ENCODE results near the gene INSC.

The INSC gene

DNA sequence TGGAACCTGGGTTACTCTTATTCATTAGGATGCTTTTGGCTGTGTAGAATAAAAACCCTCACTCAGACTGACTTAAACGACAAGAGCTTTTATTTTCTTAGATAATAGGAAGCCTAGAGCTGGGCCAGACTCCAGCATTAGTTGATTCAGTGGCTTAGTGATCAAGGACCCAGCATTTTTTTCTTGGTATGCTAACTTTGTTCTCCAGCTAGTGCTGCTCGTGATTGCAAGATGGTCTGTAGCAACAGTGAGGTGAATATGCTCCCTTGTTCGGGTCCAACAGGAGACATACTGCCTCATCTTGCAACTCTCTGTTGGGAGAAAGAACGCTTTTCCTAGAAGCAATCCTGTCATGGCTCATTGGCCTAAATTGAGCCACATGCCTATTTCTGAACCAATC, 33.4 kb downstream of the INSC start:
- DNase-seq (ENCODE audit: low read depth in 2 of 2) = no peak

DNA sequence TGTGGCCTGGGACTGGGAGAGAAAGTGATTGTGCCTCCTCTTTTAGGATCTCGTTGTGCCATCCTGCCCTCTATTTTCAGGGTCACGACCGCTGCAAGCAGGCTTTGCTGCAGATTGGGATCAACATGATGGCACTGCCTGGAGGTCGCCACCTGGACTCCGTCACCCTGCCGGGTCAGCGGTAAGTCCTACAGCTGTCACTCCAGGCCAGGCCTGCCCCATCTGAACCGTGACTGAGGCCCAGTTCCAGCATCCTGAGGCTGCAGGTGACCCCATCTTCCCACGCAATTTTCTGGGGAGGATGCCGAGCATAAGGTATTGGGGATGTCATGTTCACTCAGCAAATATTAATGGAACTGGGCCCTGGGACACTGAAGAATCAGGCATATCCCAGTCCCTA, 34.3 kb downstream of the INSC start:
- DNase-seq (ENCODE audit: low read depth in 2 of 2) = no peak

DNA sequence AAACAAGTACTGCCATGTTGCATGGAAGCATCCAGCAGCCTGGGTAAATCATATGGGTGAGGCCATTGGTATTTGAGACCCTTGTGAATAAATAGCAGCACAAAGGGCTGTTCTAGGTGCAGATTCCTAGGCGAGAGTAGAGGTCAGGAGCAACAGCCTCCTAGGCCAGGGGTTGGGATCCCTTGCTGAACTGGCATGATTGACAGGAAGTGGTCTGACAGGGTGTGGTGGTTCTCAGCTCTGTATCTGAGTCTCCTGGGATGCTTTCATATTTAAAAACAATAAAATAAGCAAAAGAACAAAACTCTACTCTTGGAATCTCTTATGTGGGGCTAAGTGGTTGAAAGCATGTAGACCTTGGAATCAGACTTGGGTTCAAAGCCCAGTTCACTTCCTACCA, 35.8 kb downstream of the INSC start:
- no peak for DNase-seq (ENCODE audit: low read depth in 2 of 2)

DNA sequence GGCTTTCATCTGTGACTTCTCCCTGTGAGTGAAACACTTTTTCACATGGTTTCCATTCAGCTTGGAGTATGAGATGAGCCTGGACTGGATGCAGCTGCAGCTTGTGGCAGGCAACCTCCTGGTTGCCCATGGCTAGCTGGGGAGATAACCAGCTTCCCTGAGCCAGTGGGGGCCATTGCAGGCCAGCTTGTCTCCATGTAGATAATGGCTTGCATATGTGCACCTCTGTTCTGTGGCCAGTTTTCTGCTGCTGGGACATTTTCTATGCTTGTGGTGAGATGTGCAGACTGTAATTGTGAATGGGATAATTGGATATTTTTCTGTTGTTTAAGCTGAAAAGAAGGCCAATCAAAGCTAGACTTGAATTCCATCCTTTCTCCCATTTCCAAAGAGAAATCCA, 38.5 kb downstream of the INSC start:
- DNase-seq (ENCODE audit: low read depth in 2 of 2) = no peak

DNA sequence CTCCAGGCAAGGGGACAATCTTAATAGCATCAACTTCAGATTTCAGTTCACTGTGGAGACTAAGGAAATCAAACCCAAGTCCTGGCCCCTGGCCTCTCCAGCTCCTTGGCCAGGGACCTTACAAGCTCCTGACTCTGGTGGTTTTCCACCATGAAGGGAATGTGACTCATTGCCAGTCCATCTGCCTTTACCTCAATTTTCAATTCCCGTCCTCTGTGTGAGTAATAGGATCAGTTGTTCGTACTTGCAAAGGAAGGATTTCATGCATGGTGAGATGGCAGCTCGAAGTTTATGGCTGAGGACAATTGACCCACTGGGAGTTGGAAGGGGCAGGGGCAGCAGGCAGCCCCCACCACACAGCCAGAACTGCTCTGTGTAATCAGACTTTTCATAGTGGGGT, 42.5 kb downstream of the INSC start:
- DNase-seq (ENCODE audit: low read depth in 2 of 2) = no peak

DNA sequence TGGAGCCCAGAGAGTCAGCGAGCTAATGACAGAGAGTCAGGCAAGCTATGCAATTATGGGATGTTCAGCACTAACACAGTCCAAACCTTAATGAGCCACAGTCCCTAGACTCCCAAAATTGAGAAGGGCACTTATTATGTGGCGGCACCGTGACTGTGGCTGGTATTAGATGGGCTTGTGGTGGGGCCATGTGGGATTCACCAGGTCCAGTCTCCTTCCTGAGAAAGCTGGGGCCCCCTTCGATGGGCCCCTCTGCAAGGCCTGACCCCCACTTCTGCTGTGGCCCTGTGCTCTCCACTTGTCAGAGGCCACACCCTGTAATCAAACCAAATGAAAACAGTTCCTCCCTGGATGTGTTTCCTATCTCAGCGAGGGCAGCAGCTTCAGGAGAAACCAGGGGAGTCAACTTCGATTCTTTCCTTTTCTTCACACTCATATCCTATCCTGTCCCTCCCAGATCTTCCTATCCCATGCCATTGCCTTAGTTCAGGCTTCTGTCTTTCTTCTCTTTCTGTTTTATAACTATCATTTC, 42.9 kb downstream of the INSC start:
- DNase-seq (ENCODE audit: low read depth in 2 of 2) = no peak

DNA sequence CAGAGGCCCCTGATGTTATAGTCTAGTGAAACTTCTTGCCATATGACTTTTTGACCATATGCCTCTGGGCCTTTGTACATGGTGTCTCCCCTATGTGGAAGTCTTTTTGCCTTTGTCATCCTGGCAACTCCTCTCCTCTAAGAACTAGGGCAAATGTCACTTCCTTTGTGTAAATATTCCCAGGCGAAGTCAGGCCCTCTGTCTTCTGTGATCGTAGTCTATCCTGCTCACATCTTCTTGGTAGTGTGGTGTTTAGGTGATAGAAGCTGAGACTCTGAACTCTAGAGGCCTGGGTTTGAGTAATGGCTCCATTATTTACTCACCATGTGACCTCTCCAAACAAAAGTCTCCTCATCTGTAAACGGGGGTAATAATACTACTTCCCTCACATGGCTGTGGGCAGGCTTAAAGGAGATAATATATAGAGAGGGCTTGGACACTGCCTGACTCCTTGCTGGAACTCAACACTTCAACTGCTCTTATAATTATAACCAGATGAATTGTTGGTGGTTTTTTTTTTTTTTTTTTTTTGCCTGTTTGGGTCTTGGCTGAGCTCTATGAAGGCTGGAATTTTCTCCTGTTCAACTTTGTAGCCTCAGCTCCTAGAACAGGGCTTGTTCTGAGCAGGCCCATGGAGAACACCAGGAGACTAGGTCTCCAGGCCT, 43.8 kb downstream of the INSC start:
- DNase-seq (ENCODE audit: low read depth in 2 of 2) = no peak

DNA sequence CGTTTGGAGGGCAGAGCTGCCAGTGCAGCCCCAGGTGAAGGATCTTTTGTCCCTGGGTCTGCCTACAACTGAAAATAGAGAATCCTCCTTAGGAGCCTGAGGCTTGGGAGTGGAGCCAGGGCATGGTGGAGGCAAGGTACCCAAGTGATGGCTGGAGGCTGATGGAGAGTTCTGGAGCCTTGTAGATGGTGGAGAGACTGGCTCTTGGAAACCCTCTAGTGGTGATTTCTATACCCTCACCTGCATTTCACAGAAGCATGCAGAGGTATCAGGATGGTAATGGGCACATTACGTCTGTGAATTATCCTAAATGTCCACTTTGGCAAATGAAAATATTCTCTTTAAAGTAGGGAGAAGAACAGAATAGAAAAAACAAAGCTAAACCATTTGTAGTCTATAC, 44.4 kb downstream of the INSC start:
- DNase-seq (ENCODE audit: low read depth in 2 of 2) = no peak

DNA sequence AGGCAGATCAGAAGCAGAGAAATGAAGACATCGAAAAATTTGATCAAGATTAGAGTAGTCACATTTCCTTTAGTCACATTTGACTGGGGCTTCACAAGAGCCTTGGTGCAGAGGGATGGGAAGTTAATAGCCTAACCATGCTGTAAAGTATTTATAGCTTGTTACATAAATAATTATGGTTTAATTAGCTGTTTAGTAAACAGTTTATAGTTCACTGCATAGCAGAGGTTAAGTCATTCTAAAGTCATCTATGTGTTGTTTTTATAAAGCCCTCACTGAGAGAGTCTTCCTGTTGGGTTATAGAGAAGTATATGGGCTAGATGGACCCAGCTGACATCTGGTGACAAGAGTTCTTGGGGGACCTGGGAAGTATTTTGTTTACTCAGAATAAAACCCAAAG, 47.1 kb downstream of the INSC start:
- no peak for DNase-seq (ENCODE audit: low read depth in 2 of 2)

DNA sequence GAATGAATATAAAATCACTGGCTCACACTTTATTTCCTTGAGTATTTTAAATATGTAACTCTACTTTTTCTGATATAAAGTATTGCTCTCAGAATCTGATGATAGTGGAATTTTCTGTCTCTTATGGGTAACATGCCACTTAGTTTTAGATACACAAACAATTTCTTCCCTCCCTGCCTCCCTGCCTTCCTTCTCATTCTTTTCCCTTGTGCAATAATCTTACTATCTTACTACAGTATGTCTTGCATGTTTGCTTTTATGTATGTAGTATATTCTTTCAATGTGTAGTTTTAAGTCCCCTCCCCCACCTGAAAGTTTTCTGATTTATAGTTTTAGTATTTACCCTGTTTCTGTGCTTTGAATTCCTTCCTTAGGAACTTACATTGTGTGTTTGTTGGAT, 48.4 kb downstream of the INSC start:
- DNase-seq (ENCODE audit: low read depth in 2 of 2) = no peak

DNA sequence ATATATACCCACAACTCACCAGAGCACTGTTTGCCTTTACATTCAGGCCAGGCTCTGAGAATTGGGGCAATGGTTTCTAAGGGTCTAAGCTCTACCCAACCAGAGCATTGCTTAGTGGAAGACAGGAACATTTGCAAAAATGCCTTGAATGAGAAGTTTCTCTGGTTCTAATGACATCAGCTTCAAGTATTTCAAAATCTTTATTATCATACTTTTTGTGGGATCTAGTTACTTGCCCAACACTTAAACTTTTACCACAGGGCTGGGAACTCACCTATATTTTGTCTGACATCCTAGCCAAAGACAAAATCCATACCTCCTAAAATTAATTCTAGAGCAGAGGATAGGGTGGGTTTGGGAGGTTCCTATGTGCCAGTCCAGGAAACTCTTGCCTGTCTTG, 51.5 kb downstream of the INSC start:
- no peak for DNase-seq (ENCODE audit: low read depth in 2 of 2)

DNA sequence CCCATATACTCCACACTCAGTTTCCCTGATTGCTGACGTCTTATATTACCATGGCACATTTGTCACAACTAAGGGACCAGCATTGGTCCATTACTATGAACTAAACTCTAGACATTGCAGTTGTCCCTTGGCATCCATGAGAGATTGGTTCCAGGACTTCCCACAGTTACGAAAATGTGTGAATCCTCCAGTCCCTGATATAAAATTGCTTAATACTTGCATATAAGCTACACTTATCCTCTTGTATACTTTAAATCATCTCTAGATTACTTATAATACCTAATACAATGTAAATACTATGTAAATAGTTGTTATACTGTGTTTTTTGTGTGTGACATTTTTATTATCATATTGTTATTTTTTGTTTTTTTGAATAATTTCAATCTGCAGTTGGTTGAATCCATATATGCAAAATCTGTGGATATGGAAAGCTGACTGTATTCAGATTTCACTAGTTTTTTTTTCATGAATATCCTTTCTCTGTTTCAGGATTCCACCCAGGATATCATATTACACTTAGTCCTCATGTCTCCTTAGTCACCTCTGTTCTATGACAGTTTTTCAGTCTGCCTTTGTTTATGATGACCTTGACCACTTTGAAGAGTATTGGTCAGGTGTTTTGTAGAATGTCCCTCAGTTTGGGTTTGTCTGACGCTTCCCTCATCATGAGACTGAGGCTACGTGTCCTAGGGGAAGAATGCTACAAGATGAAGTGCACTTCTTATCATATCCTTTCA, 55.3 kb downstream of the INSC start:
- no peak for DNase-seq (ENCODE audit: low read depth in 2 of 2)

DNA sequence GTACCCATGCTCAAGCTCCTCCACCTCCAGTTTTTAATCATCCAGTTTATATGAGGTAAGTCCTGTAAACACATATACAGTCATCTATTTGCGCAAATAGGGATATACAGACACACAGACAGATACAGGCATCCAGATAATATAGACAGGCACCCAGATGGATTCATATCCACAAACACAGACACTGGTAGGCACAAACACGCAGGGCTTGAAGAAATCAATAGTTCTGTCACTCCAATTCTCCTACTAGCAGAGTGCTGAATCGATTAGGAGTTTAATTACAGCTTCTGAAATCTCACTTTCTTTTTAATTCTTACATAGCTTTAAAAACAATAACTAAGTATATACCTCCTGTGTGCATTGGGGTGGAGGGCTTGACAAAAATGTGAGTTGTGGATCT, 56.0 kb downstream of the INSC start:
- DNase-seq (ENCODE audit: low read depth in 2 of 2) = no peak

DNA sequence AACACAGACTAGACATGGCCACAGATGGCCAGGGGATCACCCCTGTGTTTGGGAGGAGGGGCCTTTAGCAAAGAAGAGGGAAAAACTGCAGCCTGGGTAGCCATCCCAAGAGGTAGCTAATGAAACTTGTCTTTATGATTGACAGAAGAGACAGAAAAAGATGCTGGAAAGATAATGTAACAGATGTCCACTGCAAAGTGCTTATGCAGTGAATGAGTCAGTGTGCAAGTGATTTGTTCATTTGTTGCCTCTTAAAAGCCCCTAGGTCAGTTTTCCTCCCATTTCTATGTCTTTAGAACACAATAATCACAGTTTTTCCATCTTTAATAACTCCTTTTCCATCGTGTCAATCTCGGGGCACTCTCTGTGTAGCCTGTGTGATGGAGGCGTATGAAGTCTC, 57.2 kb downstream of the INSC start:
- DNase-seq (ENCODE audit: low read depth in 2 of 2) = no peak

DNA sequence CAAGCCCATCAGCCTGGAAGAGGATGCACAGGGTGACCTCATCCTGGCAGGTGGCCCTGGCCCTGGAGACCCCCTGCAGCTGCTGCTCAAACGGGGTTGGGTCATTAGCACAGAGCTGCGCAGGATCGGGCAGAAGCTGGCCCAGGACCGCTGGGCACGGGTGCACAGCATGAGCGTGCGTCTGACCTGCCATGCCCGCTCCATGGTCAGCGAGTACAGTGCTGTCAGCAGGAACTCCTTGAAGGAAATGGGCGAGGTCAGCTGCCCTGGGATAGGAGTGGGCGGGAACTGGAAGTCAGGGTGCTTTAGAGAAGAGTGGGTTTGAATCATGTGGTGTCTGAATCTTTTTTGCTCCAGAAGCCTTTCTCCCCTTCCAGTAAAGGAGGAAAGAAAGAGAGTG, 61.1 kb downstream of the INSC start:
- DNase-seq (ENCODE audit: low read depth in 2 of 2) = no peak

DNA sequence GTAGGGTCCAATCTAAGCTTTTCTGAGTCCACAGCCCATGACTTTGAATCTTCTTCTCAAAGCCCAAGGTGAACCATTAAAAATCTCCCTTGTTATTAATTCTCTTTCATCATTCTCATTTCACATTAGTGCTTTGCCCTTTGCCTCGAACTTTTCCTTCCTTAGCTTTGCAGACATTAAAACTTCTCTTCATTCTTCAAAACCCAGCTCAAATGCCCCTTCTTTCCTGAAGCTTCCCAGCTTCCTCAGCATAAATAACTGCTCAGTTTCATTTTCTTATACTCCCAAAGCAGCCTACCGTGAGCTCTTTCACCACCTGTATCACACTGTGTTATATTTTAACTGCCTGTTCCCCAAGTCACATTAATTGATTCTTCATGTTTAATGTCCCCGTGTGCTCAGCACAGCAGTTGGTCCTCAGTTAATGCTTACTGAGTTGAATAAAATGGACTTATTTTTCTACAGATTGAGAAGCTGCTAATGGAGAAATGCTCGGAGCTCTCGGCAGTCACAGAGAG, 62.0 kb downstream of the INSC start:
- no peak for DNase-seq (ENCODE audit: low read depth in 2 of 2)

DNA sequence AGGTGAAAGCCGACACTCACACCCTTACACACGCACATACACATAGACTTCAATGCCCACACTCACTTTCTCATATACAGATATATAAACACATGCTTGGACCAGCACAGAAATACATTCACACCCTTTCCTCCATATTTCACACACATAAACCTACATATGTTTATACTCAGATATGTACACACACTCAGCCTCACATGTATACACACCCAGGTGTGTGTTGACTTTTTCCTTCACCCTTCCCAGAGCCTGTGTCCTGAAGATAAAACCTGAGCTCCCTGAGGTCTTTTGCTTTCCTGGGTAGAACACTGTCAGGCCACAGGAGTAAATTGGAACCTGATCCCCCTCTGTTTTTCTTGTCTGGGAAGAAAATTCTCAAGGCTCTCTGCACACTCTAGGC, 62.8 kb downstream of the INSC start:
- DNase-seq (ENCODE audit: low read depth in 2 of 2) = no peak

DNA sequence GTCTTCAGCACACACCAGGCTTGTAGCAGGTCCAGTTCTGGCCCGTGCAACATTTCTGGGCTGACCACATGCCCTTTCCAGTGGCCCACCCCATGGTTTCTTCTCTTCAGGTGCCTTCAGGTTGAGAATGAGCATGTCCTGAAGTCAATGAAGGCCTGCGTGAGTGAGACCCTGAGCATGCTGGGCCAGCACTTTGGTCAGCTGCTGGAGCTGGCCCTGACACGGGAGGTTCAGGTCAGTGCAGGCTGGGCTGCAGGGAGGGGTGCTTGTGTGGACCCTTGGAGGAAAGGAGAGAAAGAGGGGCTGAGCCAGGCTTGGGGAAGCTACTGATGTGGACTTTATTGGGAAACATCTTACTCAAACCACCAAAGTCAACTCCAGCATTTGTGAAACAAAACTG, 63.5 kb downstream of the INSC start:
- DNase-seq (ENCODE audit: low read depth in 2 of 2) = no peak

DNA sequence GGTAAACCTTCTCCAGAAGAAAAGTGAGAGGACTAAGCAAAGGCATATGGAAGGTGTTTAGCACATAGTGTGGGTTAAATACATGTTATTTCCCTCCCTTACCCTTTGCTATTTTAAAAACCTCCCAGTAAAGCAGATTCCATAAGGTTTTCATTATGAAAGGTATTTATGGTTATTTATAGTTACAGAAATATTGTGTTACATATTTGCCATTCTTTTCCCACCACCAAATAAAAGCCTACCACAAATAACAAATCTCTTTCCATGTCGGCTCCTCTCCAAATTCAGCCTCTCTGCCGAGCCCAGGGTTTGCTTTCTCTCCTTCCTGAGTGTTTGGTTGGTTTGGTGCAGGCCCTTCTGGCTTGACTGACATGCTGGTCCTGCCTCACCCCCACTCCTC, 64.4 kb downstream of the INSC start:
- DNase-seq (ENCODE audit: low read depth in 2 of 2) = no peak

DNA sequence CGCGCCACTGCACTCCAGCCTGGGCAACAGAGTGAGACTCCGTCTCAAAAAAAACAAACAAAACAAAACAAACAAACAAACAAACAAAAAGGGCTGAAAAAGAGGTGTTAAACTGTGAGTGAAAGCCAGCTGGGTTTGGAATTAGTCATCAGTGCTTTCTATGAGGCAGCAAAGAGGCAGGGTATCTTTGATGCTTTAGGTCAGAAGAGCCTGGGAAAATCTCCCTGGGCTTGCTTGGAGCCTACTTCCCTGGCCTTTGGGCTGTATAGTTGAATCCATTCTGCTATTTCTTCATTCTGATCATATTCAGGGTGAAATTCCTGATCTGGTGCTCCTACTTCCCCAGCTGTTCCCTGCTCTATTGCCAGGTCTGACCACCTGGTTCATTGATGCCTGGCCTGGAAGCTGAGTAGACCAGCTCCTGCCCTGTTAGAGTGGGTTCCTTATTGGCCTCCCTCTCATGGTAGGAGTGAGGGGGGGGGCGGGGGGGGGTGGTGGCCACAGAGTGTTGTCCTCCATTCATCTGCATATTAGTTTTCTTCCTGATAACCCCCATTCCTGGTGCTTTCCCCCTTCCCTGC, 65.6 kb downstream of the INSC start:
- DNase-seq (ENCODE audit: low read depth in 2 of 2) = no peak

DNA sequence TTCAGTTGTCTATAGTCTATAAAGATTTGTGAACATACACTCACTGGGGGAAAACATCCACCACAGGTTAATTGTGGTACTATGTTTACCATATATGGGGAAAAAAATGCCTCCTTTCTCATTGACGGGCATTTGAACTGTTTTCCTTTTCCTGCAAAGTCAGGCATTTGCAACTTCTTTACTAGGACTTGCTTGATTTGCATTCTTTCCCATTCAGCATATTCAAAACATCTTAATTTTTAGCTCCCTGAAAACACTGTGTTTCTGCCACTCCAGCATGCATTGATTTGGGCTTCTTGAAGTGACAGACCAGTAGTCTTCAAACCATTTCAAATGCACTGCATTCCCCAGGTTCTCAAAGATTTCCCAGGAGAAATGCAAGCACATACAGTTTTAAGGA, 67.6 kb downstream of the INSC start:
- DNase-seq (ENCODE audit: low read depth in 2 of 2) = no peak

DNA sequence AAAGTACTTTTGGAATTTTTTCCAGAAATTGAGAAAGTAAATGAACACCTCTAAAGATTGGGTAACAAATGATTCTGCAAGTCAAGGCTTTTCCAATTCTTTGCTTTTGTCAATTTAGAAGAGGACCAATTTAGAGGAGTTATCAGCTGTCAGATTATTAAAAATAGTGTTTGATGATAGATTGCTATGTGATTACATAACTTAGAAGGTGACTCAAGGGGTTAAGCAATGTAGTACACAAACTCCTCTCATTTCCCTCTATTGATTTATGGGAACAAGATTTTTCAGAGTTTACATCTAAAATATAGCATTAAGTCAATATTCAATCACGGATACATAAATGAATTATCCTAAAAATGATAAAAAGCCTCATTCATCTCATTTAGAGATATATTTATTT, 70.3 kb downstream of the INSC start:
- DNase-seq (ENCODE audit: low read depth in 2 of 2) = no peak

DNA sequence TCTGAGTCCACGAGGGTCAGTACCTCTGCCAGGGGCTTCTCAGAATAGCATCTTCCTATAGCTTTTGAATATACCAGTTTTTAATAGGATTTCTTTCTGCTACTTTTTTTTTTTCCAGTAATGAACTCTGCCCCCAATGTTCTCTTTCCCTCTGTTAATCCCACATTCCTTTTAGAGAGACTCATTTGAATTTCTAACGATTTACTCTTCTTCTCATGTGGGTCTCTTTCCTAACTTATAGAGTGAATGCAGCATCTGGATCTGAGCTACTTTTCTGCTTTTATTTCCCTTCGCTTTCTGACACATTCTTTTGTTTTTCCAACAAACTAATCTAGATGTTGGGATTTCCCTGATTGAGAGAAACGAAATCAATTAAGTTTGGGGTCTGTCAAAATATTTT, 71.4 kb downstream of the INSC start:
- no peak for DNase-seq (ENCODE audit: low read depth in 2 of 2)

Measured in stimulated activated CD4-positive, alpha-beta T cell treated with anti-CD3 and anti-CD28 coated beads, Interleukin-4, amount 100 ng/mL, for 48 hours (primary cell).